IMR-90 (cell line): Measurements from ENCODE around the gene SP140. TPM values are rescaled to one million over a fixed set of nuclear protein-coding genes. Genes with fewer than 3 reads are reported as not detected.

Experiments used
- ATAC-seq: fragments of 200-7000 bp; cut with Tn5 transposase; 2 replicates; pipeline ENCODE4 v1.9.1; 2020; ENCODE audit warnings: low read depth, mild to moderate bottlenecking, moderate library complexity
- BruUV-seq: library from RNA; stranded (reverse); fragments of 400-500 nt; replicated peaks from 2 replicates; lab custom pipeline; 2021; lab: Mats Ljungman, UMichigan
- CTCF ChIA-PET: fragments of 300-600 bp; formaldehyde crosslinking; extraction: SDS; loops from one replicate; lab custom pipeline; 2021; ENCODE audit warnings: antibody characterized with exemption; lab: Yijun Ruan, JAX
- POLR2A ChIA-PET: fragments of 300-600 bp; sonication (Branson Sonifier 250); formaldehyde crosslinking; loops from one replicate; lab custom pipeline; 2022; ENCODE audit warnings: antibody characterized with exemption; ENCODE audit not compliant: unreplicated experiment; lab: Charles Lee
- DNase-seq: peaks from one replicate; pipeline ENCODE4 v3.0.0; 2013
- H2AFZ ChIP-seq: replicated peaks from 2 replicates; pipeline ENCODE3; 2013; ENCODE audit warnings: low read length, mild to moderate bottlenecking; ENCODE audit not compliant: poor library complexity
- H2AK5ac ChIP-seq: 2 replicates; pipeline ENCODE4 v1.6.1; 2013; ENCODE audit warnings: low read depth, low read length, inconsistent platforms
- H2AK9ac ChIP-seq: replicated peaks from 2 replicates; pipeline ENCODE3; 2013; ENCODE audit warnings: mild to moderate bottlenecking, low read depth, low read length, moderate library complexity; ENCODE audit not compliant: poor library complexity
- H2BK120ac ChIP-seq: 2 replicates; pipeline ENCODE4 v1.6.1; 2013; ENCODE audit warnings: low read depth, low read length, inconsistent platforms
- H2BK15ac ChIP-seq: 3 replicates; pipeline ENCODE4 v1.6.1; 2013; ENCODE audit warnings: low read depth, low read length, inconsistent platforms
- H2BK20ac ChIP-seq: 2 replicates; pipeline ENCODE4 v1.6.1; 2013; ENCODE audit warnings: low read depth, mild to moderate bottlenecking, inconsistent platforms, low read length, moderate library complexity
- H2BK5ac ChIP-seq: 2 replicates; pipeline ENCODE4 v1.6.1; 2013; ENCODE audit warnings: mild to moderate bottlenecking, low read depth, low read length, inconsistent platforms; ENCODE audit not compliant: poor library complexity, severe bottlenecking
- H3K14ac ChIP-seq: replicated peaks from 2 replicates; pipeline ENCODE4 v1.6.1; 2013; ENCODE audit warnings: low read depth, low read length, inconsistent platforms
- H3K18ac ChIP-seq: 2 replicates; pipeline ENCODE4 v1.6.1; 2013; ENCODE audit warnings: low read depth, low read length, control low read depth
- H3K23ac ChIP-seq: 2 replicates; pipeline ENCODE4 v1.6.1; 2013; ENCODE audit warnings: low read depth, low read length, inconsistent platforms
- H3K27ac ChIP-seq: 2 replicates; pipeline ENCODE4 v1.5.1; 2013; ENCODE audit warnings: mild to moderate bottlenecking, control low read depth, low read length; ENCODE audit not compliant: insufficient read depth
- H3K27me3 ChIP-seq: 2 replicates; pipeline ENCODE4 v1.6.1; 2013; ENCODE audit warnings: low read length; ENCODE audit not compliant: control insufficient read depth, insufficient read depth
- H3K36me3 ChIP-seq: 2 replicates; pipeline ENCODE4 v1.6.1; 2013; ENCODE audit warnings: low read length, mixed read lengths; ENCODE audit not compliant: control insufficient read depth, insufficient read depth
- H3K4ac ChIP-seq: 2 replicates; pipeline ENCODE4 v1.6.1; 2013; ENCODE audit warnings: low read depth, low read length, inconsistent platforms
- H3K4me1 ChIP-seq: 2 replicates; pipeline ENCODE4 v1.6.1; 2013; ENCODE audit warnings: low read length, mixed read lengths; ENCODE audit not compliant: control insufficient read depth, insufficient read depth
- H3K4me2 ChIP-seq: 2 replicates; pipeline ENCODE4 v1.6.1; 2013; ENCODE audit warnings: low read depth, mild to moderate bottlenecking, control low read depth, low read length, moderate library complexity
- H3K4me3 ChIP-seq: 2 replicates; pipeline ENCODE4 v1.5.1; 2013; ENCODE audit warnings: low read depth, mild to moderate bottlenecking, control low read depth, low read length, moderate library complexity; ENCODE audit not compliant: insufficient read depth
- H3K56ac ChIP-seq: 2 replicates; pipeline ENCODE4 v1.6.1; 2013; ENCODE audit warnings: low read length, inconsistent platforms; ENCODE audit not compliant: insufficient read depth; ENCODE audit errors: extremely low read depth
- H3K79me1 ChIP-seq, 2 experiments: 2 replicates each; pipeline ENCODE4 v1.6.1; 2013; ENCODE audit warnings: low read length in 2 of 2, inconsistent platforms in 1 of 2, low read depth in 1 of 2
- H3K9ac ChIP-seq: 2 replicates; pipeline ENCODE4 v1.6.1; 2013; ENCODE audit warnings: low read depth, low read length, control low read depth
- H3K9me1 ChIP-seq: 2 replicates; pipeline ENCODE4 v1.6.1; 2013; ENCODE audit warnings: low read length, inconsistent platforms; ENCODE audit not compliant: insufficient read depth
- H3K9me3 ChIP-seq: 2 replicates; pipeline ENCODE4 v1.6.1; 2013; ENCODE audit warnings: low read length; ENCODE audit not compliant: control insufficient read depth, insufficient read depth
- H4K20me1 ChIP-seq: 2 replicates; pipeline ENCODE4 v1.6.1; 2013; ENCODE audit warnings: low read length, inconsistent platforms; ENCODE audit not compliant: insufficient read depth
- H4K5ac ChIP-seq: 2 replicates; pipeline ENCODE4 v1.6.1; 2013; ENCODE audit warnings: mild to moderate bottlenecking, low read depth, low read length, control low read depth
- H4K8ac ChIP-seq, 2 experiments: 2 replicates each; pipeline ENCODE4 v1.6.1; 2013; ENCODE audit warnings: low read depth in 2 of 2, low read length in 2 of 2, control low read depth in 1 of 2, inconsistent platforms in 1 of 2
- H4K91ac ChIP-seq: 2 replicates; pipeline ENCODE4 v1.6.1; 2013; ENCODE audit warnings: low read depth, low read length, inconsistent platforms; ENCODE audit not compliant: insufficient read depth
- BHLHE40 ChIP-seq: fragments of 150-350 bp; IDR thresholded peaks from 2 replicates; pipeline ENCODE4 v1.6.1; 2016; ENCODE audit warnings: mild to moderate bottlenecking, low read depth, low read length
- CEBPB ChIP-seq: IDR thresholded peaks from 2 replicates; pipeline ENCODE4 v1.6.1; 2012; ENCODE audit warnings: low read depth, low read length, improper control_type of control experiment
- CHD1 ChIP-seq: IDR thresholded peaks from 2 replicates; pipeline ENCODE4 v1.6.1; 2012; ENCODE audit warnings: low read depth, low read length, improper control_type of control experiment
- CTCF ChIP-seq: conservative IDR thresholded peaks from 2 replicates; pipeline ENCODE4 v1.5.1; 2012; ENCODE audit warnings: mild to moderate bottlenecking, low read depth, low read length, improper control_type of control experiment
- ELK1 ChIP-seq: fragments of 150-350 bp; IDR thresholded peaks from 2 replicates; pipeline ENCODE4 v1.6.1; 2016; ENCODE audit warnings: low read depth, mild to moderate bottlenecking, low read length, moderate library complexity, borderline replicate concordance
- FOS ChIP-seq: fragments of 150-350 bp; IDR thresholded peaks from 2 replicates; pipeline ENCODE4 v1.6.1; 2016; ENCODE audit warnings: low read depth, low read length
- MAFK ChIP-seq: IDR thresholded peaks from 2 replicates; pipeline ENCODE4 v1.6.1; 2012; ENCODE audit warnings: low read depth, low read length, improper control_type of control experiment
- MAZ ChIP-seq: IDR thresholded peaks from 2 replicates; pipeline ENCODE4 v1.6.1; 2012; ENCODE audit warnings: low read depth, mild to moderate bottlenecking, low read length, improper control_type of control experiment, moderate library complexity, borderline replicate concordance
- MXI1 ChIP-seq: IDR thresholded peaks from 2 replicates; pipeline ENCODE4 v1.6.1; 2012; ENCODE audit warnings: low read depth, mild to moderate bottlenecking, low read length, moderate library complexity, borderline replicate concordance
- NFE2L2 ChIP-seq: fragments of 150-350 bp; IDR thresholded peaks from 2 replicates; pipeline ENCODE4 v1.6.1; 2016; ENCODE audit warnings: low read depth, mild to moderate bottlenecking, low read length
- POLR2A ChIP-seq: IDR thresholded peaks from 2 replicates; pipeline ENCODE4 v1.6.1; 2012; ENCODE audit warnings: mild to moderate bottlenecking, low read depth, low read length
- RAD21 ChIP-seq: IDR thresholded peaks from 2 replicates; pipeline ENCODE4 v1.6.1; 2012; ENCODE audit warnings: low read length, improper control_type of control experiment
- RCOR1 ChIP-seq: IDR thresholded peaks from 2 replicates; pipeline ENCODE4 v1.6.1; 2012; ENCODE audit warnings: mild to moderate bottlenecking, low read length, improper control_type of control experiment; ENCODE audit not compliant: insufficient replicate concordance
- RFX5 ChIP-seq: IDR thresholded peaks from 2 replicates; pipeline ENCODE4 v1.8.0; 2012; ENCODE audit warnings: low read depth, mild to moderate bottlenecking, low read length, moderate library complexity
- SMC3 ChIP-seq: fragments of 150-350 bp; IDR thresholded peaks from 2 replicates; pipeline ENCODE4 v1.6.1; 2016; ENCODE audit warnings: low read depth, mild to moderate bottlenecking, antibody characterized with exemption, low read length, moderate library complexity
- USF2 ChIP-seq: fragments of 150-350 bp; IDR thresholded peaks from 2 replicates; pipeline ENCODE4 v1.6.1; 2017; ENCODE audit warnings: mild to moderate bottlenecking, antibody characterized with exemption, low read length, low read depth
- WGBS, 2 experiments: methylation state at CpG; one replicate each; pipeline versions ENCODE4 v1.1.5 to v1.1.7; 2013; ENCODE audit warnings: missing lambda C conversion rate in 2 of 2; ENCODE audit not compliant: insufficient read length in 1 of 2; ENCODE audit errors: extremely low coverage in 2 of 2; 5-methylcytosine and 5-hydroxymethylcytosine counted together
- dilution Hi-C: fragments of 300-500 bp; cut with HindIII; formaldehyde crosslinking; loops from one replicate; pipeline ENCODE4 v1.14.3; 2018; ENCODE audit warnings: low sequenced_read_pairs; ENCODE audit not compliant: unreplicated experiment
- in situ Hi-C: fragments of 300-500 bp; cut with MboI; formaldehyde crosslinking; loops from 3 replicates; pipeline ENCODE4 v1.14.3; 2019; ENCODE audit warnings: low sequenced_read_pairs, inconsistent platforms, mixed read lengths
- intact Hi-C: fragments of 100-400 bp; cut with micrococcal nuclease; formaldehyde crosslinking; loops from 2 replicates; pipeline ENCODE4 v1.10.0; 2022
- polyA plus RNA-seq, 3 experiments: library from polyadenylated mRNA; depleted of rRNA; stranded (reverse); fragments of >200 nt; gene quantifications; 2 replicates each; pipeline ENCODE4 v1.2.3, GENCODE V29; 2012; ENCODE audit warnings: low replicate concordance in 1 of 3
- total RNA-seq: library from RNA; depleted of rRNA; stranded (reverse); fragments of >200 nt; gene quantifications from 2 replicates; pipeline ENCODE4 v1.2.3, GENCODE V29; 2012

Gene SP140
- total and polyA plus RNA-seq, 2 of the 4 experiments (the other 2 are of a cell fraction): 1.4 TPM

- in situ Hi-C loops (no loop called here), intact Hi-C loops (loop anchor here (10.0 kb wide), 1 partner anchor 225 kb away; no protein-coding TSS in a partner anchor), dilution Hi-C loops (no loop called here)
- no peak overlapping the region for H3K23ac ChIP-seq
- H3K56ac ChIP-seq: no peak overlapping the region
- TF ChIP-seq CHD1 (no peak), RFX5 (no peak), RCOR1 (no peak), CTCF (no peak), ELK1 (no peak), MXI1 (no peak), BHLHE40 (no peak), SMC3 (no peak), RAD21 (no peak), USF2 (0 out of 2 replicates have a peak, but pooled peaks have one; percentile 31), FOS (no peak), POLR2A (no peak), NFE2L2 (peak; percentile 39; the same call in 1 of the 2 replicates), MAZ (no peak), MAFK (peak; percentile 43; the same call in 1 of the 2 replicates), CEBPB (no peak; the same call in 1 of the 2 replicates)
- no peak overlapping the region for H2BK15ac ChIP-seq
- no peaks in the 10 kb centered on the region for H4K20me1 ChIP-seq
- H3K79me1 ChIP-seq: no peaks in the 10 kb centered on the region
- H3K36me3 ChIP-seq: no peaks in the 10 kb centered on the region
- H2AK9ac ChIP-seq: no peak overlapping the region
- H3K18ac ChIP-seq: peak overlapping the region; percentile 27; the same call in 1 of the 2 replicates
- H3K27ac ChIP-seq: no peak overlapping the region
- no peak overlapping the region for H3K4me3 ChIP-seq
- H3K9me1 ChIP-seq: no peaks in the 10 kb centered on the region
- H4K91ac ChIP-seq: no peak overlapping the region; the same call in 1 of the 2 replicates
- H2BK5ac ChIP-seq: no peak overlapping the region
- H3K4me2 ChIP-seq: no peak overlapping the region
- no peak overlapping the region; a peak in 2 of 4 replicates for H4K8ac ChIP-seq
- no peaks in the 10 kb centered on the region for H3K27me3 ChIP-seq
- H2BK120ac ChIP-seq: peak overlapping the region; percentile 82
- DNase-seq (peak; percentile 90), ATAC-seq (peak; percentile 44; the same call in 1 of the 2 replicates)
- no peak overlapping the region for H3K9ac ChIP-seq
- H3K9me3 ChIP-seq: peaks cover 3% of the 10 kb centered on the region
- CTCF ChIA-PET: no interaction called here
- no CpG with 5 or more reads among the region's 3 CpGs for WGBS, 2 experiments
- peak overlapping the region; percentile 29; the same call in 1 of the 2 replicates for H3K4ac ChIP-seq
- H2AK5ac ChIP-seq: no peak overlapping the region
- H3K4me1 ChIP-seq: no peaks in the 10 kb centered on the region; the same call in 1 of the 2 replicates
- no TSS peak for BruUV-seq
- H4K5ac ChIP-seq: no peak overlapping the region
- H3K14ac ChIP-seq: 0 out of 2 replicates have a peak overlapping the region, but pooled peaks have one; percentile 21
- POLR2A ChIA-PET: no interaction called here
- peak overlapping the region; percentile 68 for H2AFZ ChIP-seq
- H2BK20ac ChIP-seq: peak overlapping the region; percentile 32
Observed at GRCh38 chr2:230230087-230230486, 4.6 kb downstream of the SP140 start.
